Measurements from ENCODE around the gene BCORL1.

Gene BCORL1

GRCh38 chrX:129968968-129969367 lies 13.5 kb upstream of the BCORL1 start:
- DNase-seq, result no peak

- DNase-seq, result no peak
Measured at GRCh38 chrX:129976441-129976840, 6.0 kb upstream of the BCORL1 start.

- no peak for DNase-seq
Measured at GRCh38 chrX:129979207-129979920, 3.1 kb upstream of the BCORL1 start.

- DNase-seq, result no peak
Measured at GRCh38 chrX:129980001-129980401, 2.4 kb upstream of the BCORL1 start.

GRCh38 chrX:129980540-129981199 lies 1.8 kb upstream of the BCORL1 start:
- no peak for DNase-seq

GRCh38 chrX:129981200-129981553 lies 1.3 kb upstream of the BCORL1 start:
- DNase-seq, result no peak

GRCh38 chrX:129981752-129982299 lies 609 bp upstream of the BCORL1 start:
- DNase-seq, result no peak

- DNase-seq, result no peak
Measured at GRCh38 chrX:129983575-129984110, 1.2 kb downstream of the BCORL1 start.

GRCh38 chrX:129984111-129984958 lies 1.9 kb downstream of the BCORL1 start:
- DNase-seq, result no peak

- no peak for DNase-seq
Measured at GRCh38 chrX:129987871-129988270, 5.4 kb downstream of the BCORL1 start.

GRCh38 chrX:129992181-129992580 lies 9.7 kb downstream of the BCORL1 start:
- no peak for DNase-seq

GRCh38 chrX:129996120-129996519 lies 13.7 kb downstream of the BCORL1 start:
- DNase-seq, result no peak

GRCh38 chrX:129997086-129997485 lies 14.7 kb downstream of the BCORL1 start:
- no peak for DNase-seq

- DNase-seq, result no peak
Measured at GRCh38 chrX:129998021-129998420, 15.6 kb downstream of the BCORL1 start.

GRCh38 chrX:130001893-130002292 lies 19.5 kb downstream of the BCORL1 start:
- DNase-seq, result no peak

GRCh38 chrX:130002541-130002940 lies 20.1 kb downstream of the BCORL1 start:
- DNase-seq, result no peak

- DNase-seq, result no peak
Measured at GRCh38 chrX:130005089-130005807, 22.8 kb downstream of the BCORL1 start.

- no peak for DNase-seq
Measured at GRCh38 chrX:130009658-130010223, 27.3 kb downstream of the BCORL1 start.

- DNase-seq, result no peak
Measured at GRCh38 chrX:130012683-130013082, 30.2 kb downstream of the BCORL1 start.

- no peak for DNase-seq
Measured at GRCh38 chrX:130013661-130014060, 31.2 kb downstream of the BCORL1 start.

GRCh38 chrX:130014356-130014755 lies 31.9 kb downstream of the BCORL1 start:
- DNase-seq, result no peak

- DNase-seq, result no peak
Measured at GRCh38 chrX:130014770-130015169, 32.3 kb downstream of the BCORL1 start.
